Measurements from ENCODE around the gene UBE2K. TPM values are rescaled to one million over a fixed set of nuclear protein-coding genes. Genes with fewer than 3 reads are reported as not detected.
"Not testable (repeated sequence)": the region's sequence is repeated elsewhere in the genome, so short reads cannot be mapped to it uniquely, and the experiment has no call there.

Gene UBE2K
- total RNA-seq, 2 donors from 2014 or later, result 99.0 to 99.6 TPM

GRCh38 chr4:39699687-39700409 is 1.9 kb downstream of the UBE2K start:
- no peak for TF ChIP-seq CTCF (IDR thresholded peaks at IDR 0.05)
- intact Hi-C loops (cut with DNase I), result no loop called here
- H3K27me3 ChIP-seq, result no peaks in the 10 kb centered on the region
- H3K4me1 ChIP-seq, result peaks cover 4% of the 10 kb centered on the region
- H3K9ac ChIP-seq (ENCODE audit: low read depth in 2 of 2, low read length in 2 of 2), result no peak overlapping the region
- DNase-seq, result no peak
- peak overlapping the region; percentile 72 for H3K4me3 ChIP-seq
- H3K9me3 ChIP-seq, result no peaks in the 10 kb centered on the region
- H3K36me3 ChIP-seq, result no peaks in the 10 kb centered on the region
- no peak overlapping the region for H3K27ac ChIP-seq

GRCh38 chr4:39700554-39700953 is 2.6 kb downstream of the UBE2K start:
- no peaks in the 10 kb centered on the region for H3K36me3 ChIP-seq
- no peak overlapping the region for H3K4me3 ChIP-seq
- H3K9me3 ChIP-seq, result no peaks in the 10 kb centered on the region
- H3K27me3 ChIP-seq, result no peaks in the 10 kb centered on the region
- no peak for TF ChIP-seq CTCF (IDR thresholded peaks at IDR 0.05)
- no peak overlapping the region for H3K27ac ChIP-seq
- H3K4me1 ChIP-seq, result peaks cover 4% of the 10 kb centered on the region
- intact Hi-C loops (cut with DNase I), result no loop called here
- H3K9ac ChIP-seq (ENCODE audit: low read depth in 2 of 2, low read length in 2 of 2), result no peak overlapping the region
- DNase-seq, result no peak

GRCh38 chr4:39702716-39703115 is 4.8 kb downstream of the UBE2K start:
- H3K4me1 ChIP-seq, result peaks cover 4% of the 10 kb centered on the region
- H3K9ac ChIP-seq (ENCODE audit: low read depth in 2 of 2, low read length in 2 of 2), result no peak overlapping the region
- intact Hi-C loops (cut with DNase I), result no loop called here

GRCh38 chr4:39704789-39705188 is 6.9 kb downstream of the UBE2K start:
- intact Hi-C loops (cut with DNase I); H3K4me1 ChIP-seq; H3K9ac ChIP-seq (ENCODE audit: low read depth in 2 of 2, low read length in 2 of 2); H3K27me3 ChIP-seq; H3K36me3 ChIP-seq; DNase-seq; H3K27ac ChIP-seq; H3K9me3 ChIP-seq; H3K4me3 ChIP-seq: not testable (repeated sequence)

More at GRCh38 chr4:39702716-39703115, 4.8 kb downstream of the UBE2K start:
- no peak for DNase-seq
- Histone ChIP-seq H3K27ac (no peak overlapping the region), H3K9me3 (no peaks in the 10 kb centered on the region), H3K4me3 (no peak overlapping the region), H3K27me3 (no peaks in the 10 kb centered on the region), H3K36me3 (no peaks in the 10 kb centered on the region)
- TF ChIP-seq CTCF (IDR thresholded peaks at IDR 0.05), result no peak

- Histone ChIP-seq H3K4me1 (no peaks in the 10 kb centered on the region), H3K4me3 (no peak overlapping the region), H3K9ac (ENCODE audit: low read depth in 2 of 2, low read length in 2 of 2) (no peak overlapping the region)
Observed at GRCh38 chr4:39706334-39706733, 8.4 kb downstream of the UBE2K start.

More at GRCh38 chr4:39706334-39706733, 8.4 kb downstream of the UBE2K start:
- no peaks in the 10 kb centered on the region for H3K36me3 ChIP-seq
- H3K27ac ChIP-seq, result no peak overlapping the region
- intact Hi-C loops (cut with DNase I), result no loop called here
- peak; percentile 67 for DNase-seq
- no peak for TF ChIP-seq CTCF (IDR thresholded peaks at IDR 0.05)
- H3K9me3 ChIP-seq, result no peaks in the 10 kb centered on the region
- no peaks in the 10 kb centered on the region for H3K27me3 ChIP-seq
